Tongue (tissue), 2 donors: Measurements from ENCODE around the gene LACTB. TPM values are rescaled to one million over a fixed set of nuclear protein-coding genes. Genes with fewer than 3 reads are reported as not detected.

Source experiments
- DNase-seq: peaks from one replicate; pipeline ENCODE4 v3.0.0-alpha.2; 2015
- total RNA-seq: library from RNA; depleted of rRNA; stranded (reverse); fragments of >200 nt; gene quantifications from one replicate; pipeline ENCODE4 v1.2.3, GENCODE V29; 2014

Gene LACTB
- total RNA-seq, 1 donor from 2014 or later = 18.7 TPM

DNA sequence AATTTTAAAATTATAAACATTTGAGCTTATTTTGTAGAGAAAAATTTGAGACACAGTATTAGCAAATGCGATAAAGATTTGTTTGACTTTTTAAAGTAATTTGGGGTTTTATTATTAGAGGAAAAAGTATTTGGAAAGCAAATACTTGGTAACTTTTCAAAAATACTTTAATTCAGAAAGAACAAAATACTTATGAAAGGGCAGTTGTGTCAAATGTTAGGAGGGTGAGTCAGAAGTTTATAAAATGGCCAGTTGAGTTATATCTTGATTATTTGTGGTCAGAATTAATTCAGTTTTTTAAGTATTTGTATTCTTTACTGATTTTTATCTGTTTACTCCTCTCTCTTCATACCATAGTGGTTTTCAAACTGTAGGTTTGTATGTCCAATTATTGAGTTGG is 12.1 kb downstream of the LACTB start:
- DNase-seq = no peak

DNA sequence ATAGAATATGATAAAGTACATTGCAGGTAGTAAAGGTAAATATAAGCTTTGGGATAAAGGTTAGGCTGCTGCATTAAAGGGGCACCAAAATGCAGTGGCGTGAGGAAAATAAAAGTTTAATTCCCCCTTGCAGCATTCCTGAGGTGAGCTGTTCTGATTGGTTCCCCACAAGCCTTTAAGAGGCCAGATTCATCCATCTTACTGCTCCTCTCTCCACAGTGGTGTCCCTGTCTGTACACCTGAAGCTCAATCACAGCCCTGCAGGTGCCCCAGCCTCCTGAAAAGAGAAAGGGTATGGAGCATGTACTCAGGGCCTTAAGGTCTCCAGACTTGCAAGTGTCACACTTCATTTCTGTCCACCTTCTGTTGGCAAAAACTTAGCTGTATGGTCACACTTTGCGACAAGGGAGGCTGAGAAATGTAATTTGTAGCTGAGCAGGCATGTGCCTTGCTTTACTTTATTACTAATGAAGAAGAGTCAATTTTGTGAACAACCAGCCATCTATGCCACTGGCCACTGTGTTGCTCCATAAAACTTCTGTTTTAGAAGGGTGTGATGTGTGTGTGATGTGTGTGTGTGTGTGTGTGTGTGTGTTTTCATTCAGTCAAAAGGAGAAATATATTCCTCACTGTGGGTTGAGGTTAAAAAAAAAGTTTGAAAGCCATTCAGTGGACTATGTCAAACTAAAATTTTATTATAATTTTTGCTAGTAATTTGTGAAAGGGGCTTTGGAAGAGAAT is 12.8 kb downstream of the LACTB start:
- no peak for DNase-seq

DNA sequence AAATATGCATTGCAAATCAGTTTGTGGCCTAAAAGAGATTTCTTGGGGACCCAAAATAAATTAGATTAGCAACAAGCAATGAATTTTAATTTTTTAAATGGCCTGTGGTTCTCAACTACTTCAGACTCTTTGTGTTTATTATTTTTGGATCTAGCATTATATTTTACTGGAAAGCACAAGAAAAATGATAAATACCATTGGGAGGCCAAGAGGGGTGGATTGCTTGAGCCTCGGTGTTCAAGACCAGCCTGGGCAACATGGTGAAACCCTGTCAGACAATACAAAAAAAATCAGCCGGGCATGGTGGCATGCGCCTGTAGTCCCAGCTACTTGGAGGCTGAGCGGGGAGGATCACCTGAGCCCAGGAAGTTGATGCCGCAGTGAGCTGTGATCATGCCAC is 13.6 kb downstream of the LACTB start:
- DNase-seq = no peak

- no peak for DNase-seq
Measured at GRCh38 chr15:63135804-63136203, 14.1 kb downstream of the LACTB start.

- DNase-seq = no peak
Measured at GRCh38 chr15:63136742-63137141, 15.1 kb downstream of the LACTB start.

- no peak for DNase-seq
Measured at GRCh38 chr15:63140936-63141335, 19.3 kb downstream of the LACTB start.

- no peak for DNase-seq
Measured at GRCh38 chr15:63145426-63145825, 23.8 kb downstream of the LACTB start.

DNA sequence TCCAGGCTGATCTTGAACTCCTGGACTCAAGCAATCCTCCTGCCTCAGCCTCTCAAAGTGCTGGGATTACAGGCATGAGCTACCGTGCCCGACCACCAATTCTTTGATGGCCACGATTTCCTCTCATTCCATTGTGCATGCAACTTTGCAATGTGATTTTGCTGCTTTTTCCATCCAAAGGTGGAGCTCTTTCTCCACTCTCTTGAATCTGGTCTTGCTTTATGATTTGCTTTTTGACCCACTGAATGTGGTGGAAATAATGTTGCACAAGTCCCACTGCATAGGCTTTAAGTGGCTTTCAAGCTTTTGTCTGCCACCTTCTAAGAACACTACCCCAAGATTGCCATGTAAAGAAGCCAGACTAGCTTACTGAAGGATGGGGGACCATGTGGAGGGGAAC is 25.0 kb downstream of the LACTB start:
- no peak for DNase-seq

DNA sequence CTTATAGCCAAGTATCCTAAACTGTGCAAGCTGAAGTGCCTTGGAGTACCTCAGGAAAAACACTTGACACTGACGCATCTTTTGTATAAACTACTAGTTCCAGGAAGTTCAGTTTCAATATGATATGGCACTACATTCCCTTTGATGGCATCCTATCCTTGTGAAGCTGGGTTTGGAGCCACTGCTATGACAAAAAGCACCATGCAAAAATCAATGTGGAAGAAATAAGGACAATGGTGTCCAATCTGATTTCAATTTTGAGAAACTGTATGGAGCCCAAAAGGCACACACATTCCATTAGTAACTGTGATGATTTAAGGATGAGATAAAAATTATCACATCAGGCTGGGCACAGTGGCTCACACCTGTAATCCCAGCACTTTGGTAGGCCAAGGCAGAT is 30.0 kb downstream of the LACTB start:
- DNase-seq = no peak

DNA sequence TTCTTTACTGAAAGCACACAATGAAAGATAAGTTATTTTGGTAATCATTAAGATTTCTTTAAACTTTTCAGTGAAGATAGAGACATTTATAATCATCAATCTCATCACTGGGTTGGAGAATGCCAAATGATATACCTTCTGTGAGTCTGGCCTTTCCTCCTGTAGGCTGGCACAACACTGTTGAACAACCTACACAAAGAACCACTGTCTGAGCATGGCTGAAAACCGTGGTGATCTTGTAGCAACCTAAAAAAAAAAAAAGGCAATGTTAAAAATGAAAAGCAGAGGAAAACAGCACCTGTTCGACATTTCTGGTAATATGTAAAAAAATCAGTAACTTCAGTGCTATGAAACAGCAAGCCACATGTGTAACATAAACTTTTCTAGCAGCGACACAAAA is 33.8 kb downstream of the LACTB start:
- no peak for DNase-seq

GRCh38 chr15:63156086-63156710 is 34.5 kb downstream of the LACTB start:
- DNase-seq = peak; percentile 24

GRCh38 chr15:63156755-63157117 is 35.1 kb downstream of the LACTB start:
- DNase-seq = peak; percentile 59

DNA sequence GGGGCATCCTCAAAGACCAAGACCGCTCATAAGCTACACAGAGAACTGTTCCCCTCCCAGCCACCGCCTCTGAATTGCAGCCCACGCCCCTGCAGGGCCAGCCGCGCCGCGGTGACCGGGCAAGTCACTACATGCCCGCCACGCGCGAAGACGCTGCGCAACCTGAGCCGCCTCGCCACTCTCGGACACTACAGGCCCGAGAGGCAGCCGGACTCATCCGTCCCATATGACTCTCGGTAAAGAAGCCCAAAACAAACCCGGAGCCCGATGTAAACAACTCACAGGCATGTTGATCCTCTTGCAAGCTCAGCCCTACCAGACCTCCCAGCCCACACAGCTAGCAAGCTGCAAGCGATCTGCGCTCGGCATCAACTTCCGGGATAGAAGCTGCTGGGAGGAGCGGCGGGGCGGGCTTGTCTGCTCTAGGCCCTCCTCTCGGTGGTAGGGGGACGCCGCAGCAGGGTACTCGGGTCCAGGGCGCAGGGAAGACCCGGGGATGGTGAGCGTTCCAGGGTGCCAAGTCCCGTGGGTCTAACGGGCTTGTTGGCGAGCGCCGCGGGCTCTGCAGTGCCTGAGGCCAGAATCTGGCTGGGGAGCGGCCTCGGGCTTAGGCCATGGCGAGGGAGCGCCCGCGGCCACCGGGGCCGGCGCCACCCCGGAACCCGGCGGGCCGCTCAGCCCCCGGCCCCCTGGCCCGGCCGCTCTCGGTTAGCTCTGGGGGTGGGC is 35.6 kb downstream of the LACTB start, which contains the start of gene RPS27L:
Gene RPS27L, minus strand, starts transcription at position 360 of the 726 bp plus-strand sequence. Its CDS starts 72 bp downstream, at position 288.
- DNase-seq = peak; percentile 97

DNA sequence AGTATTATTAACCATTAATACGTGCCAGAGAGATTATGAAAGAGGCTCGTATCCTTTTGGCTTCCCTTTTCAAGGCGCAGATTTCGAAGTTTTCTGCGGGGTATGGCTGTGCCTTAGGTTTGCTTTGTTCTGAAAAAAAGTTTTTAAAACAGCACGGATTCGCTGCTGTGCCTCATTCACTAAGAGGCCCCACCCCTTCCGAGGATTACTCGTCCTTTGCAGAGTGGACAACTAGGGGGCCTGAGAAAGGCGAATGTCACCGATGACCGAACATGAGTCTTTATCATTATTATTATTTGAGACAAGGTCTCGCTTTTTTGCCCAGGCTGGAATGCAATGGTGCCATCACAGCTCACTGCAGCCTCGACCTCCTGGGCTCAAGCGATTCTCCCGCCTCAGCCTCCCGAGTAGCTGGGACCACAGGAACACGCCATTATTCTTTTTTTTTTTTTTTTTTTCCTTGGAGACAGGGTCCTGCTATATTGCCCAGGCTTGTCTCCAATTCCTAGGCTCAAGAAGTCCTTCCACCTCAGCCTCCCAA is 36.3 kb downstream of the LACTB start:
- peak; percentile 87 for DNase-seq

GRCh38 chr15:63160638-63161037 is 39.0 kb downstream of the LACTB start:
- no peak for DNase-seq

DNA sequence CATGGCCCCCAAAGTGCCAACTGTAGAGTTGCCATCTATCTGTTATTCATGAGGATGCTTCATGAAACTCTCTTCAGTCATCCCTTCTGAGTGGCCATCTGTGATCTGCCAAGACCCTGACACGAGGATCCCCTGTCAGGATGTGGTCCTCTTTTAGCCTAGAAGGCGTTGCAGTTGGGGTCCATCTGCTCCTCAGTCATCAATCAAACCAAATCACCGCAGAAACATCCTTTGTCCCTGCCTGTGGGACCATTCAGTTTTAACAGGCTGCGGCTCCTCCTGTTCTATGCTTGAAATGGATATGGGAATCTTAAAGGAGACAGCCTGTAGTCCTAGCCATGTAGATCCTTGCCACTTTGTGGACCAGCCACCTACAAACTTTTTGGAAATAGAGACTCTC is 41.6 kb downstream of the LACTB start:
- DNase-seq = no peak

DNA sequence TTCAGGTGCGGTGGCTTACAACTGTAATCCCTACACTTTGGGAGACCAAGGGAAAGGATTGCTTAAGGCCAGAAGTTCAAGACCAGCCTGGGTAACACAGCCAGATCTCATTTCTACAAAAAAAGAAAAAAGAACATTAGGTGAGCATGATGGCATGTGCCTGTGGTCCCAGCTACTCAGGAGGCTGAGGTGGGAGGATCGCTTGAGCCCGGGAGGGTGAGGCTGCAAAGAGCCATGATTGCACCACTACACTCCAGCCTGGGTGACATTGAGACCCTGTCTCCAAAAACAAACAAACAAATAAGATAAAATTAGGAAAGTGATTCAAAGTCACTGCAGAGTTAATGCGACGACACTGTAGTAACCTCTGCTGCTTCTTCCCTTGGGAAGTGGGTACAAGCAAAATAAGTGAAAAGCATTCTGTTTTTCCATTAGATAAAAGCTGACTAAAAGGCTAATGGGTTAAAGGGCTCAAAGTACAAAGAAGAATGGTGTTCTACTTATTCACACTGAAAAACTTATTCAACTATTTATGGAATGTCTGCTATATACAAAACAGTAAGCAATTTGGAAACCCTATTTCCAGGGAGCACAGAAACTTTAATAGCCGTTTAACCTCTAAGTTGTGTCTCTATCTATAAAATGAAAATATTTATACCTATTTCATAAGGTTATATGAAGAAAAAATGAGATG is 43.7 kb downstream of the LACTB start:
- no peak for DNase-seq

- DNase-seq = no peak
Measured at GRCh38 chr15:63166219-63166618, 44.6 kb downstream of the LACTB start.

DNA sequence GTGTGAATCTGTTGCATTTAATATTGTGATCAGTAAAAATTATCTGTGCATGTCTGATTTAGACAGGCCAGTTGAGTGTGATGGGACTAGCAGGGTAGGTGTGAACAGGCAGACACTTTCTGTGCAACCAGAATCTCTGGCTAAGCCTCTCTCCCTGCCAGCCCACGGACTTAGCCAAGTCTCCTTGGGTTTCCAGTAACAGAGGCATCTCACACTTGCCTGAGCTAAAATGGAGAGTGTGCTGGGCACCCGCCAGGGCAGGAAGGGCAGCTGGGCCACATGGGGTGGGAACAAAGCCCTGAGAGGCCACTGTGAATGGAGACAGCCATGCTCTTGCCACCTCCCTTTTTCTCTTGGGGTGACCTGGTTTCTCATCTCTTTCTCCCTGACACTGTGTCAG is 48.1 kb downstream of the LACTB start:
- DNase-seq = peak; percentile 50

DNA sequence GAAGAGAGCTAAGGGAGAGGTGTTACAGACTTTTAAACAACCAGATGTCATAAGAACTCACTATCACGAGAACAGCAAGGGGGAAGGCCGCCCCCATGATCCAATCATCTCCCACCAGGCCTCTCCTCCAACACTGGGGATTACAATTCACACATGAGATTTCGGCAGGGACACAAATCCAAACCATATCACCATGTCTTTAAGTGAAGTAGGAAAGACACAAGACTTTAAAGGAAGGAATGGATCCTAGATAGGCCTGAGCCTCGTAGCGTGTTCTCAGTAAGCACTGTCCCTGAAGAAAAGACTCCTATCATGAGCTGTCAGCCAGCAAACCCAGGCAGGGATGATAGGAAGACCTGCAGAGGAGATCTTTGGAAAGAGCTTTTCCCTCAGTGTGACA is 50.7 kb downstream of the LACTB start:
- DNase-seq = no peak

DNA sequence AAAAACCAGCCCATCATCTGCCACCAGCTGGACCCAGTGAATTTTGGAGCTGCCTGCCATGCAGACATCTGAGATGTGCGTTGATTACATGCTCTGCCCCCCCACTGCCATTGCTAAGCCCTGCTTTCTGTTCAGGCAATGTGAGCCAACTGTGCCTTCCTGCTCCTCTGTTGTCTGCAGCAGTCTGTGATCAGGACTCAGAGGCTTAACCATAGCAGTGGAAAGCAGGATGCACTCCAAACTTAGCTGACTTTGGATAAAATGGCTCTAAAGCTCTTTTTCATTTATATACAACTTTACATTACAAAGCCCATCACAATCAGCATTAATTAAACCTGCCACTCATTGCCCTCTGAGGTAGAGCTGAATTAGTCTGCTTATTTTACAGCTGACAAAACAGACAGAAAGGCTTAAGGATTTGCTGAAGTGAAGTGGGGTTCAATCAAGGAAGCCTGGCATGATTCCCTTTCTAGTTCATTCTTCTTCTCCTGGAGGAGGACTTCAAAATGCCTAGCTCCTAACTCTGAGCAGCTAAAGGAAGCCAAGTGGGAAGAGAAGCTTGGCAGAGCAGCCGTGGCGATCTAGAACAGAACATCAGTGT is 51.3 kb downstream of the LACTB start:
- DNase-seq = peak; percentile 84

DNA sequence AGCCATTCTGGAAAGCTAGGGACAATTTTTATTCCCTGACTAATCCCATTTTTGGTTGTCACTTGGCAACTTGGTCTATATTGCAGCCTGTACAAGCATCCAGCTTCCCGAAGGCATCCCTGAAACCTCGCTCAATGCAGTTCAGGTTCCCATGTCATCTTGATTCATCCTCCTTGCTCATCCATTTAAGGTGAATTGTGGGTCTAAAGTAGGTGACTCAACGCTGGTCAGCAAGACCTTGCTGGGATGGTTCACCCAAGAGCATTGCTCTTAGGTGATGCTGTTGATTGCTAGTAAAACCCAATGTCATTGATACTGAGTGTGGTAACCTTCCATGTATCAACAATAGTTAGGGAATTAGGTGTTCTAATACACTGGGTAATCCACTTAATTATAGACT is 54.6 kb downstream of the LACTB start:
- DNase-seq = no peak
